ENCODE results near the gene HPDL. TPM values are rescaled to one million over a fixed set of nuclear protein-coding genes. Genes with fewer than 3 reads are reported as not detected.

Gene HPDL
- total RNA-seq, 1 donor from 2014 or later: 0.64 TPM

DNA sequence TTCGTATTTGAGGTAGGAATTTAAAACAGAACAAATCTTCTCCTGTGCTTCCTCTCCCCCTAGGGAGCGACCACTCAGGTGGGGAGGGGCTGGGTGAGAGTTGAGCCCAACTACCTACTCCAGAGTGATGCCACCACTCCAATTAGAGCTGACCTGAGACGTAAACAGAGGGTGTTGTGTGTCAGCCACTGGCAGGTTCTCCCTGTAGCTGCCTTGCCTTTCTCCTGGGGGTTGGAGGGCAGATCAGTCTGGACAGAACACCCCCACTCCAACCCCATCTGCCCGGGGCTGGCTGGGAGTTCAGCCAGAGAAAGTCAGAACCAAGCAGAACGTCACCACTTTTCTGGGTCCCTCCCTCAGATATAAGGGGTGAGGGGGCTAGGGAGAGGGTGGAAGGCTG lies 2.0 kb downstream of the HPDL start:
- H3K27ac Mint-ChIP-seq: peak overlapping the region; percentile 85
- Histone ChIP-seq H4K20me1 (ENCODE audit: low read depth) (no peaks in the 10 kb centered on the region), H3K27me3 (no peaks in the 10 kb centered on the region), H3K27ac (peak overlapping the region; percentile 76), H3K36me3 (no peaks in the 10 kb centered on the region), H3K9me3 (ENCODE audit: low read depth) (no peaks in the 10 kb centered on the region), H2AFZ (replicated peaks) (no peak overlapping the region), H3K79me2 (ENCODE audit: low read depth) (no peaks in the 10 kb centered on the region), H3K4me3 (no peak overlapping the region), H3F3A (ENCODE audit: low read depth) (peaks cover 34% of the 10 kb centered on the region), H3K4me2 (no peak overlapping the region), H3K4me1 (peaks cover 17% of the 10 kb centered on the region), H3K9ac (no peak overlapping the region)
- peaks cover 8% of the 10 kb centered on the region for H3K27me3 Mint-ChIP-seq (ENCODE audit: insufficient read depth, low read depth)
- H3K4me3 Mint-ChIP-seq: no peak overlapping the region
- no peak for DNase-seq (ENCODE audit: low spot score)
- TF ChIP-seq EZH2phosphoT487 (IDR thresholded peaks at IDR 0.05) (no peak), CTCF (IDR thresholded peaks at IDR 0.05) (no peak), EZH2 (IDR thresholded peaks at IDR 0.05) (no peak)
- peaks cover 9% of the 10 kb centered on the region for H3K36me3 Mint-ChIP-seq
- H3K4me1 Mint-ChIP-seq: peaks cover 32% of the 10 kb centered on the region
- no peaks in the 10 kb centered on the region for H3K9me3 Mint-ChIP-seq

- H3K27ac Mint-ChIP-seq: no peak overlapping the region
- TF ChIP-seq EZH2phosphoT487 (IDR thresholded peaks at IDR 0.05) (no peak), EZH2 (IDR thresholded peaks at IDR 0.05) (no peak), CTCF (IDR thresholded peaks at IDR 0.05) (no peak)
- no peak overlapping the region for H3K4me3 ChIP-seq
Measured at GRCh38 chr1:45329445-45329844, 2.8 kb downstream of the HPDL start.

GRCh38 chr1:45331436-45332345 lies 5.0 kb downstream of the HPDL start:
- Mint-ChIP-seq H3K27ac (no peak overlapping the region), H3K36me3 (peaks cover 16% of the 10 kb centered on the region)

More at GRCh38 chr1:45329445-45329844, 2.8 kb downstream of the HPDL start:
- no peaks in the 10 kb centered on the region for H3K36me3 ChIP-seq
- no peaks in the 10 kb centered on the region for H3K9me3 Mint-ChIP-seq
- no peaks in the 10 kb centered on the region for H4K20me1 ChIP-seq (ENCODE audit: low read depth)
- no peaks in the 10 kb centered on the region for H3K27me3 ChIP-seq
- peaks cover 34% of the 10 kb centered on the region for H3F3A ChIP-seq (ENCODE audit: low read depth)
- H3K4me1 Mint-ChIP-seq: peaks cover 34% of the 10 kb centered on the region
- H3K9me3 ChIP-seq (ENCODE audit: low read depth): no peaks in the 10 kb centered on the region
- peak overlapping the region; percentile 76 for H3K27ac ChIP-seq
- no peak overlapping the region for H2AFZ ChIP-seq (replicated peaks)
- H3K4me1 ChIP-seq: peaks cover 17% of the 10 kb centered on the region
- H3K79me2 ChIP-seq (ENCODE audit: low read depth): no peaks in the 10 kb centered on the region
- peak overlapping the region; percentile 22 for H3K4me2 ChIP-seq
- peaks cover 13% of the 10 kb centered on the region for H3K36me3 Mint-ChIP-seq
- peak; percentile 21 for DNase-seq (ENCODE audit: low spot score)
- no peak overlapping the region for H3K4me3 Mint-ChIP-seq
- no peak overlapping the region for H3K9ac ChIP-seq
- H3K27me3 Mint-ChIP-seq (ENCODE audit: insufficient read depth, low read depth): peaks cover 5% of the 10 kb centered on the region

More at GRCh38 chr1:45331436-45332345, 5.0 kb downstream of the HPDL start:
- no peaks in the 10 kb centered on the region for H3K27me3 Mint-ChIP-seq (ENCODE audit: insufficient read depth, low read depth)
- Histone ChIP-seq H3K4me2 (no peak overlapping the region), H3K79me2 (ENCODE audit: low read depth) (peaks cover 15% of the 10 kb centered on the region), H3K27me3 (no peaks in the 10 kb centered on the region), H2AFZ (replicated peaks) (no peak overlapping the region), H3K4me3 (no peak overlapping the region), H3K4me1 (peaks cover 38% of the 10 kb centered on the region), H3K27ac (no peak overlapping the region), H3K9me3 (ENCODE audit: low read depth) (no peaks in the 10 kb centered on the region), H3K9ac (no peak overlapping the region), H4K20me1 (ENCODE audit: low read depth) (no peaks in the 10 kb centered on the region), H3K36me3 (no peaks in the 10 kb centered on the region), H3F3A (ENCODE audit: low read depth) (peaks cover 51% of the 10 kb centered on the region)
- H3K4me1 Mint-ChIP-seq: peaks cover 40% of the 10 kb centered on the region
- no peaks in the 10 kb centered on the region for H3K9me3 Mint-ChIP-seq
- no peak for DNase-seq (ENCODE audit: low spot score)
- TF ChIP-seq EZH2phosphoT487 (IDR thresholded peaks at IDR 0.05) (no peak), CTCF (IDR thresholded peaks at IDR 0.05) (no peak)
- no peak overlapping the region for H3K4me3 Mint-ChIP-seq

Measured in neural progenitor cell (in vitro differentiated cells).